Measurements from ENCODE around the gene TACR2.

The TACR2 gene

GRCh38 chr10:69414036-69415018 is 2.4 kb downstream of the TACR2 start:
- TF ChIP-seq CTCF (IDR thresholded peaks at IDR 0.05; ENCODE audit: low read depth, low read length), result no peak
- no peak overlapping the region for H3K4me3 ChIP-seq (replicated peaks in 1 of 2; ENCODE audit: low read depth in 2 of 2, low read length in 2 of 2)
- no peak for DNase-seq (ENCODE audit: low read depth in 2 of 2)

- no peak overlapping the region for H3K4me3 ChIP-seq (replicated peaks in 1 of 2; ENCODE audit: low read depth in 2 of 2, low read length in 2 of 2)
- peak; percentile 83 to 84 for DNase-seq (ENCODE audit: low read depth in 2 of 2)
- TF ChIP-seq CTCF (IDR thresholded peaks at IDR 0.05; ENCODE audit: low read depth, low read length), result peak; percentile 83
These were observed 3.4 kb downstream of the TACR2 start for GRCh38 chr10:69413221-69413865.

- no peak for DNase-seq (ENCODE audit: low read depth in 2 of 2)
- TF ChIP-seq CTCF (IDR thresholded peaks at IDR 0.05; ENCODE audit: low read depth, low read length), result no peak
These were observed 4.4 kb downstream of the TACR2 start for GRCh38 chr10:69412232-69412790.

GRCh38 chr10:69411476-69411875 is 5.2 kb downstream of the TACR2 start:
- no peak for TF ChIP-seq CTCF (IDR thresholded peaks at IDR 0.05; ENCODE audit: low read depth, low read length)
- no peak overlapping the region for H3K4me3 ChIP-seq (replicated peaks in 1 of 2; ENCODE audit: low read depth in 2 of 2, low read length in 2 of 2)
- no peak for DNase-seq (ENCODE audit: low read depth in 2 of 2)

More at GRCh38 chr10:69412232-69412790, 4.4 kb downstream of the TACR2 start:
- no peak overlapping the region for H3K4me3 ChIP-seq (replicated peaks in 1 of 2; ENCODE audit: low read depth in 2 of 2, low read length in 2 of 2)

GRCh38 chr10:69410487-69410886 is 6.2 kb downstream of the TACR2 start:
- H3K4me3 ChIP-seq (replicated peaks in 1 of 2; ENCODE audit: low read depth in 2 of 2, low read length in 2 of 2), result no peak overlapping the region
- no peak for DNase-seq (ENCODE audit: low read depth in 2 of 2)
- TF ChIP-seq CTCF (IDR thresholded peaks at IDR 0.05; ENCODE audit: low read depth, low read length), result no peak

- no peak overlapping the region for H3K4me3 ChIP-seq (replicated peaks in 1 of 2; ENCODE audit: low read depth in 2 of 2, low read length in 2 of 2)
- no peak for TF ChIP-seq CTCF (IDR thresholded peaks at IDR 0.05; ENCODE audit: low read depth, low read length)
- DNase-seq (ENCODE audit: low read depth in 2 of 2), result peak; percentile 65 to 84
These were observed 6.8 kb downstream of the TACR2 start for GRCh38 chr10:69409968-69410367.

Measured in cardiac fibroblast (primary cell).